ENCODE results near the gene TRIM58.
A peak's percentile ranks its signal among the peaks of the same experiment; 100 is the strongest.

Gene TRIM58

GRCh38 chr1:247855911-247856310 lies 1.1 kb upstream of the TRIM58 start:
- H3K27ac ChIP-seq (ENCODE audit: extremely low read depth, low read depth, low read length) = no peak overlapping the region
- no peak for TF ChIP-seq ZNF76 (tag by site-specific recombination; IDR thresholded peaks at IDR 0.05; ENCODE audit: borderline replicate concordance, low read depth)
- TF ChIP-seq ZNF274 (IDR thresholded peaks at IDR 0.05; ENCODE audit: low read length) = no peak
- no peak for TF ChIP-seq ZNF274 (tag by site-specific recombination; IDR thresholded peaks at IDR 0.05; ENCODE audit: borderline replicate concordance)
- TF ChIP-seq ZNF416 (tag by site-specific recombination; IDR thresholded peaks at IDR 0.05) = no peak
- no peak for TF ChIP-seq IKZF3 (tag by site-specific recombination; IDR thresholded peaks at IDR 0.05)
- TF ChIP-seq SCRT1 (tag by site-specific recombination; IDR thresholded peaks at IDR 0.05; ENCODE audit: borderline replicate concordance) = no peak
- no peak for TF ChIP-seq KLF10 (tag by site-specific recombination; IDR thresholded peaks at IDR 0.05)
- TF ChIP-seq ZBTB6 (tag by site-specific recombination; IDR thresholded peaks at IDR 0.05) = no peak
- TF ChIP-seq ZNF776 (tag by site-specific recombination; IDR thresholded peaks at IDR 0.05; ENCODE audit: borderline replicate concordance) = no peak
- no peak for TF ChIP-seq ZNF174 (tag by site-specific recombination; IDR thresholded peaks at IDR 0.05)
- TF ChIP-seq SETDB1 (IDR thresholded peaks at IDR 0.05; ENCODE audit: insufficient read length, low read length) = no peak
- no peak for TF ChIP-seq ZNF423 (tag by site-specific recombination; IDR thresholded peaks at IDR 0.05)
- no peak for TF ChIP-seq ZNF48 (tag by site-specific recombination; IDR thresholded peaks at IDR 0.05)
- no peak for TF ChIP-seq ZNF10 (tag by site-specific recombination; IDR thresholded peaks at IDR 0.05)
- no peak for TF ChIP-seq ZNF623 (tag by site-specific recombination; IDR thresholded peaks at IDR 0.05)
- no peak for TF ChIP-seq PATZ1 (tag by site-specific recombination; IDR thresholded peaks at IDR 0.05)
- TF ChIP-seq MZF1 (tag by site-specific recombination; IDR thresholded peaks at IDR 0.05; ENCODE audit: borderline replicate concordance) = no peak
- no peak for TF ChIP-seq ZNF311 (tag by site-specific recombination; IDR thresholded peaks at IDR 0.05; ENCODE audit: borderline replicate concordance)
- TF ChIP-seq ZNF792 (tag by site-specific recombination; IDR thresholded peaks at IDR 0.05) = no peak
- ChIA-PET CTCF (no interaction called here), POLR2A (no interaction called here)
- H3K4me3 ChIP-seq (ENCODE audit: low read depth, low read length) = no peak overlapping the region
- H3K36me3 ChIP-seq (ENCODE audit: control insufficient read depth in 2 of 2, insufficient read depth in 1 of 2, low read length in 2 of 2) = peaks cover 0 to 5% of the 10 kb centered on the region in 2 experiments; a peak in 1 of 3 replicates
- H3K4me1 ChIP-seq (ENCODE audit: control insufficient read depth, insufficient read depth, low read length) = no peaks in the 10 kb centered on the region
- H3K9me3 ChIP-seq (ENCODE audit: control insufficient read depth, insufficient read depth, low read depth, low read length) = no peaks in the 10 kb centered on the region

GRCh38 chr1:247857985-247858619 lies 1.1 kb downstream of the TRIM58 start:
- TF ChIP-seq GLIS1 (tag by site-specific recombination; IDR thresholded peaks at IDR 0.05) (no peak), PRDM10 (tag by site-specific recombination; IDR thresholded peaks at IDR 0.05) (no peak), SP2 (tag by site-specific recombination; IDR thresholded peaks at IDR 0.05) (no peak), ZNF350 (tag by site-specific recombination; IDR thresholded peaks at IDR 0.05) (no peak), ZBTB17 (tag by site-specific recombination; IDR thresholded peaks at IDR 0.05) (peak; percentile 18; the same call in 1 of the 2 replicates), AEBP2 (tag by site-specific recombination; IDR thresholded peaks at IDR 0.05; ENCODE audit: borderline replicate concordance) (no peak), ZSCAN16 (tag by site-specific recombination; IDR thresholded peaks at IDR 0.05) (no peak), ZSCAN23 (tag by site-specific recombination; IDR thresholded peaks at IDR 0.05) (no peak)
- no peaks in the 10 kb centered on the region for H3K4me1 ChIP-seq (ENCODE audit: control insufficient read depth, insufficient read depth, low read length)
- ChIA-PET CTCF (no interaction called here), POLR2A (no interaction called here)
- peaks cover 0 to 15% of the 10 kb centered on the region in 2 experiments; a peak in 1 of 3 replicates for H3K36me3 ChIP-seq (ENCODE audit: control insufficient read depth in 2 of 2, insufficient read depth in 1 of 2, low read length in 2 of 2)
- peak overlapping the region; percentile 54 for H3K4me3 ChIP-seq (ENCODE audit: low read depth, low read length)
- no peak overlapping the region for H3K27ac ChIP-seq (ENCODE audit: extremely low read depth, low read depth, low read length)
- no peaks in the 10 kb centered on the region for H3K9me3 ChIP-seq (ENCODE audit: control insufficient read depth, insufficient read depth, low read depth, low read length)
